Measurements from ENCODE around the gene MPP2.
A peak's percentile ranks its signal among the peaks of the same experiment; 100 is the strongest.
"Not testable (repeated sequence)": the region's sequence is repeated elsewhere in the genome, so short reads cannot be mapped to it uniquely, and the experiment has no call there.

The MPP2 gene

DNA sequence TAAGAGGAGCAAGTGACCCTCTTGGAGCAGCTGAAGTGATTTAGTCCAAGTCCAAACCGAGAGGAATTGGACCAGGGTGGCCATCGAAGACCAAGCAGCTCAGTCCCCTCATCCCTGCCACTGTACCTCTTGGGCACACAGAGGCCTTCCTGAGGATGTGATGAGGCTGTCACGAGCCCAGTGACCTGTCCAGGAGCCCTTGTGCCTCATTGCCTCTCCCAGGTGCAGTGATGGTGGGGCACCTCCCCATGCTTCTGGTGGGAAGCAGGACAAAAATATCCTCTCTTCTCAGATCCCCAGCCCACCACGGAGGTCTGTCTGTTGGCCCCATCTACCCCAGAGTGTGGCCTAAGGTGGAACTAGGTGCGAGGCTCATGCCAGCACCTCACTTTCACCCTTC lies 63.1 kb downstream of the MPP2 start:
- no peak for DNase-seq

DNA sequence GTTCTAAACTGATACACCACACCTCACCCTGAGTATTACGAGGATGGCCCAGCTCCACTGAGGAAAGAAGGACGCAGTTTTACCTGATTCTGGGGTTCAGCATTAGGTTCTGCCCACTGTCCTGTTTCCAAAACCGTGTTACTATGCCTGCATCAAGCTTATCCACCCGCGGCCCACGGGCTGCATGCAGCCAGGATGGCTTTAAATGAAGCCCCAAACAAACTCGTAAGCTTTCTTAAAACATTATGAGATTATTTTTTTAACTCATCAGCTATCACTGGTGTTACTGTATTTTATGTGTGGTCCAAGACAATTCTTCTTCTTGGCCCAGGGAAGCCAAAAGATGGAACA lies 64.4 kb downstream of the MPP2 start:
- no peak for DNase-seq

DNA sequence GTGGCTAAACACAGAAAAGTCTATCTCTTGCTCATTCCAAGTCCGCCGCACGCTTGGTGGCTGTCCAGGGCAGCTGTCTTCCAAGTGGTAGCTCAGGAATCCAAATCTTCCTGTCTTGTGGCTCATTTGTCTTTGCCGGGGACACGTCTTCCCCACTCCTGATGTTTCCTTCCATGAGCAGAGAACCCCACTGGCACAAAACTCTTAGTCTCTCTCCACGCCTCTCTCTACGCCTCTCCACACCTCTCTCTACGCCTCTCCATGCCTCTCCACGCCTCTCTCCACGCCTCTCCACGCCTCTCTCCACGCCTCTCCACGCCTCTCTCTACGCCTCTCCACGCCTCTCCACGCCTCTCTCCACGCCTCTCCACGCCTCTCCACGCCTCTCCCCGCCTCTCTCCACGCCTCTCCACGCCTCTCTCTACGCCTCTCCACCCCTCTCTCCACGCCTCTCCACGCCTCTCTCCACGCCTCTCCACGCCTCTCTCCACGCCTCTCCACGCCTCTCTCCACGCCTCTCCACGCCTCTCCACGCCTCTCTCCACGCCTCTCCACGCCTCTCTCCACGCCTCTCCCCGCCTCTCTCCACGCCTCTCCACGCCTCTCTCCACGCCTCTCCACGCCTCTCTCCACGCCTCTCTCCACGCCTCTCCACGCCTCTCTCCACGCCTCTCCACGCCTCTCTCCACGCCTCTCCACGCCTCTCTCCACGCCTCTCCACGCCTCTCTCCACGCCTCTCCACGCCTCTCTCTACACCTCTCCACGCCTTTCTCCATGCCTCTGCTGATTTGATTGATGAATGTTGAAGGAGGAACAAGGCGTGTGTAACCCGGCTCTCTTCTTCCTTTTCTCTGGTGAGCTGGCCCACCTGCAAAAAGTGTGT lies 65.0 kb downstream of the MPP2 start:
- DNase-seq: not testable (repeated sequence)

DNA sequence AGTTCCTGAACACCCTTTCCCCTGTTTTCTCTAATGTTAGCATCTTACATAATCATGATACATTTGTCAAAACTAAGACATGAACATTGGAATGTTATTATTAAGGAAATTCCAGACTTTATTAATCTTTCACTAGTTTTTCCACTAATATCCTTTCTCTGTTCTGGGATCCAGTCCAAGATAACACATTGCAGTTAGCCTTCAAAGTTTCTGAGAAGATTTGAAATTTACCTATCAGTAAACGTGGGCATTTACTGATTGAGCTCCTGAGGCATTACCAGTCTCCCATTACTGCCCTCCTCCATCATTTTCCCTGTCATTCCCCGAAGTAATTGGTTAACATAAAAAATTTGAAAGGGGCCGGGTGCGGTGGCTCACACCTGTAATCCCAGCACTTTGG lies 66.1 kb downstream of the MPP2 start:
- no peak for DNase-seq

DNA sequence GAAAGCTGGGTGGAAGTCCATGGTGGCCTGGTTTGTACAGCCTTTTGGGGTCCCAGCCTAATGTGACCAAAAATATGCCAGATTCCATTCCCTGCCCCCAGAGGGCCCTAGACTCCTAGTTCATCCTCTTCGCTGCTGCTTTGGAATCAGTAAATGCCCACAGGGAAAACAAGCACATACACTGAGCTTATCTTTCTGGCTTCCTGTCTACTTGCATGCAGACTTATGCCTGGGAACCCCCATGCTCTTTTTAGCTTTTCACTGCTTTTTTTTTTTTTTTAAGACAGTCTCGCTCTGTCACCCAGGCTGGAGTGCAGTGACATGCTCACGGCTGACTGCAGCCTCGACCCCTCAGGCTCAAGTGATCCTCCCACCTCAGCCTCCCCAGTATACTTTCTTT lies 66.5 kb downstream of the MPP2 start:
- peak; percentile 12 for DNase-seq

DNA sequence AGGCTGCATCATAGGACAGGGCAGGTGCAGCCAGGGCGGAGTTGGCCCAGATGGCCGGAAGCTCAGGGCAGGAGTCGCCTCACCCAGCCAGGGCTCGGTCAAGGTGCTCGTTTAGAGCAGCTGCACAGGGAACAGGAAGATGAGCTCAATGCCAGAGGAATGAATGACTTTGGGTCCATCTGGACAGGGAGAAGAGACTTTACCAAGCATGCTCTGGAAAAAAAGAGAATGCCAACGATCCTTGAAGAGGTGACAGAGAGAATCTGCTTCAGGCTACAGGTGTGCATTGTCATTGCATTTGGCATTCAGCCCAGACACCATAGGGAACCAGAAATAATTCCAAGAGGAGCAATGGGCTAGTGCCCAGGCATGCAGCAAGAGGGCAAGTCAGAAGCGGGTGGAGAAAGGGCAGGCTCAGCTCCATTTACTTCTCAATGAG lies 67.6 kb downstream of the MPP2 start:
- peak; percentile 95 for DNase-seq

DNA sequence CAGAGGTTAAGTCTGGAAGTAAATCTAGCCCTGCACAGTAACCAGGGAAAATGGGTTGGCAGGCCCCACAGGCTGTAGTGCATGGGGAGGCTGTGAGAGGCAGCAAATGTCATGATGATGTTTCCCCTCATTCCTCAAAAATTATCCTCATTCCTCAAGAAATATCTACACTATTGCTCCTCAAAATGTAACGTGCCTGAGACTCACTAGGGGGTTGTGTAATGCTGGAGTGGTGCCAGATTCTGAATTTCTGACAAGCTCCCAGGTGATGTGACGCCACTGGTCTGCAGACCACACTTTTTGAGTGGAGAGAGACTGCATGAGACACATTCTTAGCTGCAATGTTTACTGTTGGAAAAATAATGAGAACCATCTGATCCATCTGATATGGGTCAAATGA lies 73.2 kb downstream of the MPP2 start:
- no peak for DNase-seq

DNA sequence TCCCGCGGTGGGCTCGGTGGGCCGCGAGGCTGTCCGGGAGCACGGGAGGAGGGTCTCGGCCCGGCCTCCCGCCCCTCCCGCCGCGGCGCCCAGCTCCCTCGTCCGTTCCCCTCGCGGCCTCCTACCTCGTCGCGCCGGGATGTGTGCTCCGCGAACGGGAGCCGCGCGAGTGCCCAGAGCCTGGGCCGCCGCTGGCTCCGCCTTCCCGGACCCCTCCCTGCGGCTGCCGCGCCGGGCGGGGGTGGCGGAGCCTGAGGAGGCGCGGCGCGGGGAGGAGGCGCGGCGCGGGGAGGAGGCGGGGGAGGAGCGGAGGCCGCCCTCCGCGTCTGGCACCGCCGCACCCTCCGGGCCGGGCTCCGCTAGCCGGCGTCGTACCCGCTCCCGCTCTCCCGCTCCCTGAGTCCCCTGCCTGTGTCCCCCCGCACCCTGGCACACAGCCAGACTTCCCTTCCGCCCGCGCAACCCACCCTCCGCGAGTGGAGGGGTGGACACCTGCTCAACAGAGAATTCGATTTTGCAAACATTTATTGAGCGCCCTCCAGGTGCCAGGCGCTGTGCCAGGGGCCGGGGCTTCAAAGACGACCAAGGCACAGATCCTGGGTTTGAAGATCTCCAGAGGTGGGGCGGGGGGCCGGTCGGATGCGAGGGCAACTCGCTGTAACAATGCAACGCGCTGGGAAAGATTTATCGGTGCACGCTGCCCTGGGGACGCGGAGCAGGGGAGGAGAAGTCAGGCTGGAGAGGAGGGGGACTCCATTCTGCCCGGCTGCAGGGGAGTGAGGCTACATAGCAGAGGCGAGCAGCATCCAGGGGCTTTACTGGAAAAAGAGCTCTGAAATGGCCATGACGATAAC lies 74.1 kb downstream of the MPP2 start, which contains the start of gene MPP3:
MPP3 (minus strand) TSS at position 171 of the 854 bp plus-strand sequence. CDS start 1,240 bp downstream, outside the sequence.
- peak; percentile 63 for DNase-seq

DNA sequence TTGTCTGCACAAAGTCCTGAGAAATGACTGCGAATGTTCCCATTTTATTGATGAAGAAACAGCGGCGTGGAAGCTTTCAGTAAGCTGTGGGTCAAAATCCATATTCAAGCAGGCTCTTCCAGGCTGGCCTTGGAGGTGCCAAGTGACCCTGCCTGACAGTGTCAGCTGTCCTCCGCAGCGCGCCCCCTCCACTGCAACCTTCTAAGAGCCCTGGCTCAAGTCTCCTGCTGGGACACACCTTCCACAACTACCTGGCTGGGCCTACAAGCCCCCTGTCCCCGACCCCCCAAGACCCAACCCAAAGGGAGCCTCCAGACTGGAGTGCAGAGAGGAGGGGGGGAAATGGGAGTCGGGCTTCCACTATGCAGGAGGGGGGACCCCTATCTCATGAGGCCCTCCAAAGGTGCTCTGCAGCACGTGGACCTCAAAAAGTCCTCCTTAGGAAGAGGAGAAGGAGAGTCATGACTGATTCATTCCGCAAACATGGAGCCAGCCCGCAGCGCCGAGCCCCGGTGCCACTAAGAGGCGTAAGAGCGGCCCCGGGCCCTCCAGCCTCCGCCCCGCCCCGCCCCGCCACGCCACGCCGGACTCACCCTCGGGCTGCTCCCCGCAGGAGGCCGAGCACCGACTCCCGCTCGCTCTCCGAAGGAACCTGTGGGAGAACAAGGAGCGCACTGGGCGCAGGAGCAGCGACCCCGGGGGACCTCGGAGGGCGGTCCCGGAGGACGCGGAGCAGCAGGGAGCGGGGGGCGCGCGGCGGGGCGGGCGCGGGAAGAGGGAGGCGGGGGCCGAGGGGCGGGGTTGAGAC lies 75.0 kb downstream of the MPP2 start:
- DNase-seq: peak; percentile 50

DNA sequence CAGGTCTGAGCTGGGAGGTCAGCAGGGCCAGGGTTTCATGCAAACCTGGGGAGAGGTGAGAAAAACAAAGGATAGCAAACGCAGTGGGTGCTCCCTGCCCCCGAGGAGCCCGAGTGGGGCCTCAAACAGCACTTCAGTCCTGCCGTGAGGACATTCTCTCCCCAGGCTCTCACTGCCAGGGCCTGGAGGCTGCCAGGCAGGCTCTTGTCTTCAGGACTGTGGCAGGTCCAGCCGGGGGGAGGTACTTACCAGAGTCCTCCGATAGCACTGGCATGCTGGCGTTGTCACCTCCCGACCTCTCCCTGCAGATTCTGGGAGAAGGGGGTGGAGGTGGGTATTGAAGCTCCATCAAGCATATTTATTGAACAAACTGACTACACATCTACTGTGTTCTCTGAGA lies 75.7 kb downstream of the MPP2 start:
- DNase-seq: no peak

DNA sequence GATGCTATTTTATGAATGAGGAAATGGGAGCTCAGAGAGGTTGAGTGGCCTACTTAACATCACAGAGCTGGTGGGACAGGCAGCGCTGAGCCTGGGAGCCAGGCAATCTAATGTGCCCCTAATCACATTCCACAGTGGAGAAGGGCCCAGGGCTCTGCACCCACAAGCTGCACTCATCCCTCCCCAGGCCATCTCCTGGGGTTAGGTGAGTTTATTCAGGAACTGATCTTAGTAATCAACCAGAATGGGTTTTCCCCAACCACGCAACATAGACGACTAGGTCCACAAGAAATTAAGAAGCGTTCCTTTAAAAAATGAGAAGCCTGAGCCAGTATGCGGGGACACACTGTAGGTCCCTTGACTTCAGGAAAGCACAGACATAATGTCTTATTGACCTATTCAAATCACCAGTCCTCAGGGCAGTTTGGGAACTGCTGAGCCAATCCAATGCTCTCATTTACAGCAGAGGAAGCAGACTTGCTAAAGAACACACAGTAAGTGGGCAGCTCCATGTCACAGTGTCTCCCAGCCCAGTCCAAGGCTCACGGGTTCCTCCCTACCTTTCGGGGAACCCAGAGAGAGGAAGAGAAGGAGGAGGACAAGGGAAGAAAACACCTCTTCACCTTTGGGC lies 76.7 kb downstream of the MPP2 start:
- DNase-seq: no peak

DNA sequence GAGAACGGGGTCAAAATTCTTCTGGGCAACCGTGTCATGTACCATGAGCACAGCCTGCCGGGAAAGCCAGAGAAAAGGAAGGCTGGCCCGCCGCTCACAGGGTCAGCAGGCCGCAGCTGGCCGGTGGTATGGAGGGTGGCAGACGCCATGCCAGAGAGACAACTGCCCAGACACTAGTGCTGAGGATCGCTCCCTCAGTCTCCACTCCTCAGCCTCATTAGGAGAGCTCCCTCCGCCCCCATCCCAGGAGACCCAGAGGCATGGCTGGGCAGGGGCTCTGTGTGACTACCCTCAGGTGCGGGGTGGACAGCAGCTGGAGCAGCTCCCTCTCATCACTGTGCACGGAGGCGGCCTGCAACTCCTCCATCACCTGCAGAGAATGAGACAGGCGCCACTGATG lies 77.6 kb downstream of the MPP2 start:
- no peak for DNase-seq

DNA sequence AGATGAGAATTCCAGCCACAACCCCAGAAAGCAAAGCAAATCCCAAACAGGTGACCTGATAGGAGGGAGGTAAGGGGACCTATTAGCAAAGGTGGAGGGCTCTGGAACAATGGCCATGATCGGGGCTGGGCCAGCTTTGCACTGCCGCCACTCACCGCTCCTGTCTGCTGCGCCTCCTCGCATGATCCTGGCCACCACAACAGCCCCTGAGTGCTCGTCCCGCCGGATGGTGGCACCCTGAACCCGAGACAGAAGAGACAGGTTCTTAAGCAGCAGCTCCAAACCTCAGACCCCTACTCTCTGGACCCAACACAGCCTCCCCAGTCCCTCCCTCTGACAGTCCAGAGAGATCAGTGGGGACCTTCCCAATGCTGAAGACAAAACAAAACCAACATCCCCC lies 79.7 kb downstream of the MPP2 start:
- no peak for DNase-seq

DNA sequence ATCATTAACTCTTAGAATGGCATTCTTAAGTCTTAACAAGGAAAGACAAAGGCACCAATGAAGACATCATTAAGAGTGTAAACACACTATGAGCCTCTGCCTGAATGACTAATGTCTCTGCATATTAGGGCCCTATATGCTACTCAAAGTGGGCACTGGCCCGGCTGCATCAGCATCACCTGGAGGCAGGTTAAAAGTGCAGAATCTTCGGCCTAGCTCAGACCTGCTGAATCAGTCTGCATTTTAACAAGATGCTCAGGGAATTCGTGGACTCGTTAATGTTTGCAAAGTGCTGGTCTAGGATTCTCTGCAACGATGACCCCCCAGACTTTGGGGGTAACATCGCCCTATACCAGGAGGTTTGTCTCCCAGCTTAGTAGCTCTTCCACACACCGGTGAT lies 81.1 kb downstream of the MPP2 start:
- DNase-seq: no peak

DNA sequence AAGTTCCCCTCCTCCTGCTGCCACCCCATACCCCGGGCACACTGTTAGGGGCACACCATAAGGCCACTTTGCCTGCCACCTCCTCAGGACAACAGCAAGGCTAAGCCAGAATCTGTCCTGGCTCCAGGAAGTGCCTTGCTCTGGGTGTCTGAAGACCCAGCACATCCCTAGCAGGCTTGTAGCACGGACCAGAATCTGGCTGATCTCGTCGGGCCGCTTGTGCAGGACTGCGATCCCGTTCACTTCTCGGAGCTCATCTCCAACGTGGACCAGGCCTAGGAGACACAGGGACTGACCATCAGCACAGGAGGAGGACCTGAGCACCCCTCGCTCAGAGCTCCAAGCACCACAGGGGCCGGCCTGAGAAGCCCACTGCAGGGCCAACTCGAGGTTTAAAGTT lies 81.8 kb downstream of the MPP2 start:
- DNase-seq: no peak

All from NCI-H2171 treated with DMSO at 0.1 percent for 48 hours (cell line).